Muscle layer of duodenum (tissue), 2 donors: ENCODE data around the gene CSNK1E.
A peak's percentile ranks its signal among the peaks of the same experiment; 100 is the strongest.

Experiments used
- H3K27ac ChIP-seq: one replicate; pipeline ENCODE4 v1.7.0; 2013; ENCODE audit warnings: mild to moderate bottlenecking, low read length
- H3K27me3 ChIP-seq: one replicate; pipeline ENCODE4 v1.7.0; 2013; ENCODE audit warnings: low read depth, mild to moderate bottlenecking, control low read depth, low read length
- H3K36me3 ChIP-seq, 2 donors: one replicate each; pipeline ENCODE4 v1.7.0; 2013; ENCODE audit warnings: low read length in 2 of 2, control low read depth in 1 of 2, mild to moderate bottlenecking in 1 of 2; ENCODE audit not compliant: insufficient read depth in 2 of 2, control insufficient read depth in 1 of 2
- H3K4me1 ChIP-seq, 2 donors: one replicate each; pipeline ENCODE4 v1.7.0; 2013; ENCODE audit warnings: low read length in 2 of 2, mild to moderate bottlenecking in 2 of 2, control low read depth in 1 of 2, moderate library complexity in 1 of 2; ENCODE audit not compliant: insufficient read depth in 2 of 2, control insufficient read depth in 1 of 2
- H3K4me3 ChIP-seq, 2 donors: one replicate each; pipeline ENCODE4 v1.7.0; 2013; ENCODE audit warnings: low read length in 2 of 2, low read depth in 1 of 2, mild to moderate bottlenecking in 1 of 2
- H3K9me3 ChIP-seq, 2 donors: one replicate each; pipeline ENCODE4 v1.7.0; 2013; ENCODE audit warnings: low read length in 2 of 2, control low read depth in 1 of 2, mild to moderate bottlenecking in 1 of 2; ENCODE audit not compliant: control insufficient read depth in 1 of 2
- donor health status: healthy.

The CSNK1E gene

DNA sequence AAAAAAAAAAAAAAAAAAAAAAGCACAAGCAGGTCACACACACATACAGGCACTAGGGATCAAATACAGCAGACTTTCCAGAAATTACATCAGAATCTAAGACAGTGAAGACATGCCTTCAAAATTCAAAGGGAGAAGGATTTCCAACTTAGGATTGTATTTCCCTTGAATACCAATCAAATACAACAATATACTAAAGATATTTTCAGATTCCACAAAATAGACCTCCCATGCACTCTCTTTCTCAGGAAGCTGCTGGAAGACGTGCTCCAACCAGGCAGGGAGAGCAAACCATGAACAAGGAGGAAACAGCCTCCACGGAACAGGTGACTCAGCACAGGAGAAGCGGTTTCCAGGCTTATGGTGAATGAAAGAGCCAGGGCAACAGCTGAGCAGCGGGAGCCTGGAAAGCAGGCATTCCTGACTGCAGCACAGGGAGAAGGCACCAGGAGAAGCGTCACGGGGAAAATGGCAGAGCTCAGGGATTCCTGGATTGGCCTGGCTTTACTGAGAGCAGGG is 76.4 kb downstream of the CSNK1E start:
- peaks cover 11 to 21% of the 10 kb centered on the region in 2 donors for H3K36me3 ChIP-seq
- no peak overlapping the region for H3K4me3 ChIP-seq
- H3K27ac ChIP-seq: peak overlapping the region; percentile 30
- peaks cover 19 to 20% of the 10 kb centered on the region in 2 donors for H3K4me1 ChIP-seq
- no peaks in the 10 kb centered on the region for H3K27me3 ChIP-seq
- H3K9me3 ChIP-seq: no peaks in the 10 kb centered on the region
